GM12801 (cell line): ENCODE measurements around the gene PITPNM1.

ENCODE experiments used
- TF ChIP-seq, protein P1 (sequence below): IDR thresholded peaks from one replicate; pipeline ENCODE4 v1.5.1; 2011; ENCODE audit warnings: control low read depth; ENCODE audit not compliant: insufficient read length; ENCODE audit errors: extremely low read depth

Gene PITPNM1

DNA sequence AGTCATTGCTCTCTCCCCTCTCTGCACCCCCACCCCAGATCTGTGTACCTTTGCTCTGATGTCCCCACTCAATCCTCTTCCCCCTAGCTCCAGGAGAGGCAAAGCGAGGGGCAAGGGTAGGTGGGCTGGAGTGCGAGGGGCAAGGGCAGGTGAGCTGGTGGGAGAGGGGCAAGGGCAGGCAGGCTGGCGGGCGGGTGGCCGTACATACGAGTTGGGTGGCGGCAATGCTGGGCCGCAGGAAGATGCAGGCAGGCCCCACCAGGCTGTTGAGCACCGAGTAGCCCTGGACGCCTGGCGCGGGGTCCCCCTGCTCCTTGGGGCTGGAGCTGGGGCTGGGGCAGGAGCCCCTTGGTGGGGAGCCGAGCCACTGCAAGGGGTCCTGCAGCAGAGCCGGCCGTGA lies 17.2 kb upstream of the PITPNM1 start:
- TF ChIP-seq, protein P1, sequence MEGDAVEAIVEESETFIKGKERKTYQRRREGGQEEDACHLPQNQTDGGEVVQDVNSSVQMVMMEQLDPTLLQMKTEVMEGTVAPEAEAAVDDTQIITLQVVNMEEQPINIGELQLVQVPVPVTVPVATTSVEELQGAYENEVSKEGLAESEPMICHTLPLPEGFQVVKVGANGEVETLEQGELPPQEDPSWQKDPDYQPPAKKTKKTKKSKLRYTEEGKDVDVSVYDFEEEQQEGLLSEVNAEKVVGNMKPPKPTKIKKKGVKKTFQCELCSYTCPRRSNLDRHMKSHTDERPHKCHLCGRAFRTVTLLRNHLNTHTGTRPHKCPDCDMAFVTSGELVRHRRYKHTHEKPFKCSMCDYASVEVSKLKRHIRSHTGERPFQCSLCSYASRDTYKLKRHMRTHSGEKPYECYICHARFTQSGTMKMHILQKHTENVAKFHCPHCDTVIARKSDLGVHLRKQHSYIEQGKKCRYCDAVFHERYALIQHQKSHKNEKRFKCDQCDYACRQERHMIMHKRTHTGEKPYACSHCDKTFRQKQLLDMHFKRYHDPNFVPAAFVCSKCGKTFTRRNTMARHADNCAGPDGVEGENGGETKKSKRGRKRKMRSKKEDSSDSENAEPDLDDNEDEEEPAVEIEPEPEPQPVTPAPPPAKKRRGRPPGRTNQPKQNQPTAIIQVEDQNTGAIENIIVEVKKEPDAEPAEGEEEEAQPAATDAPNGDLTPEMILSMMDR, result no peak

DNA sequence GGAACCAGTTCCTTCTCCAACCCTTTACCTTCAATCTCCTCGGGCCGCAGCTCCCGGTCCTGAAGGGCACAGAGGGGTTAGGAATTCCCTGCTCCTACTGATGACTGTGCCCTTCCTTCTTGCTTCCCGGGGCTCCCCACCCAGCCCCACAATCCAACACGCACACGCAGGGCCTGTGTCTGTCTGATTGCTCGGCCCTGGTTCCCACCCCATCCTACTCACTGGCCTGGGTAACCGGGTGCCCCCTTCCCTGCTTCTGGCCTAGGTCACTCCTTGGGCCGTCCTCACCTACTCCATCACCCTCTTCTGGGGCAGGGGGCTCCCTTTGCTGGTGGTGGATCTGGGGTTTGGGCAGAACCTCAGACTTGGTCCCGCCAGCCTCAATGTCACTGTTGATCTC lies 16.8 kb upstream of the PITPNM1 start:
- TF ChIP-seq, protein P1, result no peak

DNA sequence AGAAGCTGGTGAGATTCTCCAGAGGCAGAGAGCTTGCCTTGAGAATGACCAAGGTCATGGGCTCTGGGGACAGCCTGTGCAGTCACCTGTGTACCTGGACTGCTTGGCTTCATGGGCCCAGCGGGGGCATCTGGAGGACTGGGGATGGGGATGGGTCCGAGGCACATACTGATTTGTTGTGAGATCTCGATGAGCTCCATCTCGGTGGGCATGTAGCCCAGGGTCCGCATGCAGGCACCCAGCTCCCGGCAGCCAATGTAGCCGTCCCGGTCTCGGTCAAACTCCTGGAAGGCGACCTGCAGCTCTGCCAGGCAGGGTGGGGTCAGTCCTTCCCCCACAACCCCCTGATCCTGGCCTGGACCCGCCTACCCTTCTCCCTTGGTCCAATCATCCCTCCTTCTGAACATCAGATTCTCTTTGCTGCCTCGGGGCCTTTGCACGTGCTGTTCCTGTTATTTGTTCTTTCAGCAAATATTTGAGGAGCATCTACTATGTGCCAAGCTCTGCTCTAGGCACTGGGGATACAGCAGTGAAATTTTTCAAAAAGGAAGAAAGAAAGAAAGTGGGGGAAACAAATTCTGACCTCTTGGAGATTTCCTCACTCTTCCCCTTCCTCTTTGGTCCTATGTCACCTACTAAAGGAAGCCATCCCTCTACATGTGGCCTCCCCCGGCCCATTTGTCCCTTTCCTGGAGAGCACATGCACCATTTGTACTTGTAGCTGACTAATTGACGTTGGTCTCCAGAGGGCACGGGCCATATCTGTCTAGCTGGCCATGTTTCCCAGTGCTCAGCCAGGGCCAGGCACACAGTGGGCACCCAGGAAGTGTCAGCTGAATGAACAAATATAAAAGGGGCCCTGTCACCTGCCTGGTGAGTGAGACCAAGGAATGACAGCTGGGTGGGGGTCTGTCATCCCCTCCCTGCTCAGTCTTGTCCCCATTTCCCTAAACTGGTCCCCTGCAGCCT lies 16.0 kb upstream of the PITPNM1 start:
- TF ChIP-seq, protein P1, result no peak

DNA sequence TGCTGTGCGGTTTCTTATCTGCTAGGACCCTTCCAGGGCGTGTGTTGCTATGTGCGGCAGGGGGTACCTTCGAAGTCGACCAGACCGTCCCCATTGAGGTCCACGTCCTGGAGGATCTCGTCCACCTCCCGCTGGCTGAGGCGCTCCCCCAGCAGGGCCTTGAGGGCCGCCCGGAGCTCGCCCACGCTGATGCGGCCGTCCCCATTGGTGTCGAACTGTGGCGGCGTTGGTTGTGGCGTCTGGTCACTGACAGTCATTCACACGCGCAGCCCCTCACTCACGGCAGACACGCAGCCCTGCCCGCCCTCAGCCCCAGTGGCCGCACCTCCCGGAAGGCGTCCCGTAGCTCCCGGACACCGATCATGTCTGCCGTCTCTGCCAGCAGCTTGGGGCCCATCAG lies 14.6 kb upstream of the PITPNM1 start:
- TF ChIP-seq, protein P1, result no peak

DNA sequence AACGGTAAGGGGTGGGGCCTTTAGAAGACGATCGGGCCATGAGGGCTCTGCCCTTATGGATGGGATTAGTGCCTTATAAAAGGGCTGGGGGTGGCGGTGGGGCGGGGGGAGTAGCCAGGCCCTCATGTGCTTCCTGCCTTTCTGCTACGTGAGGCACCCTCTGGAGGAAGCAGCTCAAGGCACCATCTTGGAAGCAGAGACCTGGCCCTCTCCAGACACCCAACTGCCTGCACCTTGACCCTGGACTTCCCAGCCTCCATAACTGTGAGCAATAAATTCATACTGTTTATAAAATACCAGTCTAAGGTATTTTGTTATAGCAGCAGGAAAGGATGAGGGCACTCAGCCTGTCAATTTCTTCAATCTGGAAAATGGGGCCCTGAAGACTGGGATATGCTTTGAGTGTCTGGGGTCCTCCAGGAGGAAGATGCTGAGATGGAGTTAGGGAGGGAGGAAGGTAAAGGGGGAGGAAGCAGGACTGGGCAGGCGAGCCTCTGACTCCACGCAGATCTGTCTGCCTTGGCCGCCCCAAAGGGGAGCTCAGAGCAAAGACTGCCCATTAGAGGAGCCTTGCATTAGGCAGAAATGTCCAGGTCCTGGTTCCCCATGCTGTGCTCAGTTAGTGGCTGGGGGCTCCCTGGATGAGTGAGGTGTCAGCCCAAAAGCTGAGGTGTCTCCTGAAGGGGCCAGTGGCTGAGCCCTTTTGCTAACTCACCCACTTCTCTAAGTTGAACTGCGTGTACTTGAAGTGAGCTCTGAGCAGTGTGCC lies 12.8 kb upstream of the PITPNM1 start:
- TF ChIP-seq, protein P1, result no peak

DNA sequence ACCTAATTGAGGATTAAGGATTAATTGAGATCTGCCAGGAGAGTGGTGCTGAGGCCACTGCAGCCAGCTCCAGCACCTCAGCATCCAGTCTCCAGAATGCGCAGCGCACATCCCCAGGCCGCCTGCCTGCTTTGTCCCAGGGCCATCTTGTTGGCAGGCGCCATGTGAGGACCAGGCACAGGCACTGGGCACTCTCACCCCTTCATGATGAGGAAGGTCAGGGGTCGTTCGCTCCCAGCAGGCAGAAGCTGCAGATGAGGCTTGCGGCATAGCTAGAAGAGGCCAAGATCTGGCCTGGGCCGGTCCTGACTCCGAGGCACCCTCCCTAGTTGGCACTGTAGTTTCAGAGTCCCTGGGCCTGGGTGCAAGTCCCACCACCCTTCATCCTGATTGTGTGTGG lies 11.6 kb upstream of the PITPNM1 start:
- TF ChIP-seq, protein P1, result no peak

DNA sequence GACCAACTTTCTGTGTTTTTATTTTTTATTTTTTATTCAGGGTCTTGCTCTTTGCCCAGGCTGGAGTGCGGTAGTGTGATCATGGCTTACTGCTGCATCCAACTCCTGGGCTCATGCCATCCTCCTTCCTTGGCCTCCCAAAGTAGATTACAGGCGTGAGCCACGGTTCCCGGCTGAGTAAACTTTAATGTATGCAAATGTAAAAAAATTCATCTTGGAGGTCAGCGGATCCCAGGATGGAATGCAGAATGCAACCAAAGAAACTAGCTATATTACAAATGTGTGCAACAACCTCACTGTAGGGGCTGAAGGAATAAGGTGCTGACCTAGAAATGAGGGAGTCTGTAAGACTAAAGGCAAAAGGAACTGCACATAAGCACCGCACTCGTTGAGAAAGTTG lies 9.0 kb upstream of the PITPNM1 start:
- TF ChIP-seq, protein P1, result no peak
